ENCODE measurements around the gene RGL4. TPM values are rescaled to one million over a fixed set of nuclear protein-coding genes. Genes with fewer than 3 reads are reported as not detected.

The RGL4 gene
- not detected in 2 replicates for total RNA-seq

GRCh38 chr22:23690713-23691112 is at the start of gene RGL4:
Gene RGL4 (plus strand): TSS chr22:23691013. CDS start chr22:23692031, 1,018 bp downstream.

Other genes starting within 250 kb of the RGL4 start
- not detected in 2 replicates for gene IGLL1, start 110.7 kb upstream of the RGL4 start, total RNA-seq
- gene DRICH1, start 58.7 kb upstream of the RGL4 start, total RNA-seq = not detected in 2 replicates
- gene ZNF70, start 60.1 kb downstream of the RGL4 start, total RNA-seq = 1.4 and 1.6 TPM in 2 replicates
- gene VPREB3, start 63.4 kb downstream of the RGL4 start, total RNA-seq = not detected in 2 replicates
- 0.35 TPM in 1 of 2 replicates, not detected in the other for gene C22orf15, start 72.0 kb downstream of the RGL4 start, total RNA-seq
- gene CHCHD10, start 77.0 kb downstream of the RGL4 start, total RNA-seq = 0.98 and 7.2 TPM in 2 replicates
- 0.46 and 1.3 TPM in 2 replicates for gene MMP11, start 81.8 kb downstream of the RGL4 start, total RNA-seq
- gene SMARCB1, start 96.0 kb downstream of the RGL4 start, total RNA-seq = 89.9 and 90.7 TPM in 2 replicates
- 1.4 and 2.8 TPM in 2 replicates for gene DERL3, start 148.0 kb downstream of the RGL4 start, total RNA-seq
- gene SLC2A11, start 166.9 kb downstream of the RGL4 start, total RNA-seq = 4.1 and 10.6 TPM in 2 replicates
- gene MIF, start 203.4 kb downstream of the RGL4 start, total RNA-seq = 1,048 and 1,082 TPM in 2 replicates

Data from airway epithelial cell (primary cell).